Activated CD4-positive, alpha-beta T cell treated with anti-CD3 and anti-CD28 coated beads for 36 hours (primary cell): ENCODE data around the gene MYBPC1. TPM values are rescaled to one million over a fixed set of nuclear protein-coding genes. Genes with fewer than 3 reads are reported as not detected.
A peak's percentile ranks its signal among the peaks of the same experiment; 100 is the strongest.
"Not testable (repeated sequence)": the region's sequence is repeated elsewhere in the genome, so short reads cannot be mapped to it uniquely, and the experiment has no call there.

Experiments used
- ATAC-seq: fragments of 200-7000 bp; cut with Tn5 transposase; one replicate; pipeline ENCODE4 v1.10.0; 2021; ENCODE audit warnings: mild to moderate bottlenecking, moderate library complexity
- CTCF ChIA-PET: fragments of 350-600 bp; sonication (Branson Sonifier 250); formaldehyde crosslinking; loops from one replicate; lab custom pipeline; 2021; ENCODE audit warnings: antibody characterized with exemption; lab: Charles Lee
- POLR2A ChIA-PET: fragments of 350-600 bp; sonication (Branson Sonifier 250); formaldehyde crosslinking; loops from one replicate; lab custom pipeline; 2021; ENCODE audit warnings: antibody characterized with exemption, inconsistent platforms; lab: Charles Lee
- DNase-seq: peaks from one replicate; pipeline ENCODE4 v3.0.0-alpha.2; 2020
- H3K27ac Mint-ChIP-seq: one replicate; pipeline ENCODE4 v1.8.0; 2021; ENCODE audit warnings: mixed read lengths
- H3K27me3 Mint-ChIP-seq: one replicate; pipeline ENCODE4 v1.8.0; 2021; ENCODE audit warnings: mixed read lengths
- H3K36me3 Mint-ChIP-seq: one replicate; pipeline ENCODE4 v1.8.0; 2021; ENCODE audit warnings: low read depth, mixed read lengths
- H3K4me1 Mint-ChIP-seq: one replicate; pipeline ENCODE4 v1.8.0; 2021; ENCODE audit warnings: mixed read lengths
- H3K4me3 Mint-ChIP-seq: one replicate; pipeline ENCODE4 v1.8.0; 2021; ENCODE audit warnings: mild to moderate bottlenecking, moderate library complexity, mixed read lengths
- H3K9me3 Mint-ChIP-seq: one replicate; pipeline ENCODE4 v1.8.0; 2021; ENCODE audit warnings: low read depth, mixed read lengths
- intact Hi-C, 2 experiments: fragments of 100-400 bp; cut with DNase I in 1 of 2; cut with micrococcal nuclease in 1 of 2; formaldehyde crosslinking; loops; one replicate each; pipeline versions ENCODE4 v1.14.2 to v1.15.1; 2022 to 2024; cut with DNase I, micrococcal nuclease
- total RNA-seq, 2 experiments: library from RNA; stranded (reverse); gene quantifications; one replicate each; pipeline ENCODE4 v1.2.3, GENCODE V29; 2021

MYBPC1 gene, protein sequence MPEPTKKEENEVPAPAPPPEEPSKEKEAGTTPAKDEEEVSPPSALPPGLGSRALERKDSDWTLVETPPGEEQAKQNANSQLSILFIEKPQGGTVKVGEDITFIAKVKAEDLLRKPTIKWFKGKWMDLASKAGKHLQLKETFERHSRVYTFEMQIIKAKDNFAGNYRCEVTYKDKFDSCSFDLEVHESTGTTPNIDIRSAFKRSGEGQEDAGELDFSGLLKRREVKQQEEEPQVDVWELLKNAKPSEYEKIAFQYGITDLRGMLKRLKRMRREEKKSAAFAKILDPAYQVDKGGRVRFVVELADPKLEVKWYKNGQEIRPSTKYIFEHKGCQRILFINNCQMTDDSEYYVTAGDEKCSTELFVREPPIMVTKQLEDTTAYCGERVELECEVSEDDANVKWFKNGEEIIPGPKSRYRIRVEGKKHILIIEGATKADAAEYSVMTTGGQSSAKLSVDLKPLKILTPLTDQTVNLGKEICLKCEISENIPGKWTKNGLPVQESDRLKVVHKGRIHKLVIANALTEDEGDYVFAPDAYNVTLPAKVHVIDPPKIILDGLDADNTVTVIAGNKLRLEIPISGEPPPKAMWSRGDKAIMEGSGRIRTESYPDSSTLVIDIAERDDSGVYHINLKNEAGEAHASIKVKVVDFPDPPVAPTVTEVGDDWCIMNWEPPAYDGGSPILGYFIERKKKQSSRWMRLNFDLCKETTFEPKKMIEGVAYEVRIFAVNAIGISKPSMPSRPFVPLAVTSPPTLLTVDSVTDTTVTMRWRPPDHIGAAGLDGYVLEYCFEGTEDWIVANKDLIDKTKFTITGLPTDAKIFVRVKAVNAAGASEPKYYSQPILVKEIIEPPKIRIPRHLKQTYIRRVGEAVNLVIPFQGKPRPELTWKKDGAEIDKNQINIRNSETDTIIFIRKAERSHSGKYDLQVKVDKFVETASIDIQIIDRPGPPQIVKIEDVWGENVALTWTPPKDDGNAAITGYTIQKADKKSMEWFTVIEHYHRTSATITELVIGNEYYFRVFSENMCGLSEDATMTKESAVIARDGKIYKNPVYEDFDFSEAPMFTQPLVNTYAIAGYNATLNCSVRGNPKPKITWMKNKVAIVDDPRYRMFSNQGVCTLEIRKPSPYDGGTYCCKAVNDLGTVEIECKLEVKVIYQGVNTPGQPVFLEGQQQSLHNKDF
- not detected for total RNA-seq

DNA sequence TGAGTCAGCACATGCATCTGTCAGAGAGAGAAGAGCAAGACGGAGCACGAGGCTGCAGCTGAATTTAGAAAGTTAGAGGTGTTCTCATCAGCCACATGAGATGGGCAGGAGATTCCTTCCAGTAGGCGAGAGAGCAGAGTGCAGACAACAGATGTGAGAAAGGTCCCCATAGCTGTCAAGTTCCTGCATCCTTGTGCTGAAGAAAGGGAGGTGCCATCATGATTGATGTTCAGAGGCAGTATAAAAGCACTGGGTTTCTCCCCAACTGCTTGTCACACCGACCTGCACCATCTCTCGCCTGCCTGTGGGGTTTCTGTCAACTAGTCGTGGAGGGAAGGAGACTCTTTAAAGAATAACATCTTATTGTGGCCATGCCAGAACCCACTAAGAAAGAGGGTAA lies at the start of gene MYBPC1:
Gene MYBPC1 (plus strand): TSS at position 272 of the 400 bp plus-strand sequence. CDS start 100 bp downstream, at position 372.
- no peak for DNase-seq
- intact Hi-C loops, result no loop called here
- no peak within 1 kb of the TSS for H3K4me3 Mint-ChIP-seq
- H3K9me3 Mint-ChIP-seq, result no peaks in the 10 kb centered on the region
- H3K27me3 Mint-ChIP-seq, result peaks cover 2% of the 10 kb centered on the region
- H3K36me3 Mint-ChIP-seq, result no peaks in the 10 kb centered on the region
- H3K4me1 Mint-ChIP-seq, result no peaks in the 10 kb centered on the region
- no peak for ATAC-seq
- POLR2A ChIA-PET, result no interaction called here
- CTCF ChIA-PET, result interaction anchor here (0.8 kb wide), 1 partner anchor 12 kb away, joined by 3 read pairs; no protein-coding TSS in a partner anchor
- no peak within 1 kb of the TSS for H3K27ac Mint-ChIP-seq

- ChIA-PET CTCF (interaction anchor here (0.8 to 1.0 kb wide), 2 partner anchors 11 to 12 kb away, joined by 3 read pairs; no protein-coding TSS in a partner anchor), POLR2A (no interaction called here)
- H3K27me3 Mint-ChIP-seq, result peaks cover 6% of the 10 kb centered on the region
- no peak overlapping the region for H3K4me3 Mint-ChIP-seq
- ATAC-seq (no peak), DNase-seq (no peak)
- H3K4me1 Mint-ChIP-seq, result no peaks in the 10 kb centered on the region
- H3K27ac Mint-ChIP-seq, result no peak overlapping the region
- intact Hi-C loops, result no loop called here
- no peaks in the 10 kb centered on the region for H3K9me3 Mint-ChIP-seq
- H3K36me3 Mint-ChIP-seq, result no peaks in the 10 kb centered on the region
Measured at GRCh38 chr12:101551362-101552114, 43.2 kb upstream of the MYBPC1 start.

DNA sequence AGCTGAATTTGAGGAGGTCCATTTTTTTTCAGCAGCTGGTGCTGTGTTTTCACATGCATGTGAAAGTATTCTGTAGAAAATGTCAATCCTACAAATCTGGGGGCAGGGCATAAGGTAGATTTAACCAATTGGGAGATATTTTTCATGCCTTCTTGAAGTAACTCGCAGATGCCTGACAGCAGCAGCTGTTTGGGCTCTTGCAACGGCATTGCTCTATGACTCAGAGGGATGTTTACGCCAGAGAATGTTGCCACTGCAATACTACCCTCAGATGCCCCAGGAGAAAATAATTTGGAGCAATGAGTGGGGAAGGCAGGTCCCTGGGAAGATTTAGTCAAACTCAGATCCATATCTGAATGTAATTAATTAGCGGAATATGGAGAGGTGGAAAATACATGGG lies 42.5 kb upstream of the MYBPC1 start:
- Mint-ChIP-seq H3K36me3 (no peaks in the 10 kb centered on the region), H3K27ac (no peak overlapping the region), H3K27me3 (peaks cover 6% of the 10 kb centered on the region), H3K4me3 (no peak overlapping the region), H3K4me1 (no peaks in the 10 kb centered on the region), H3K9me3 (no peaks in the 10 kb centered on the region)
- intact Hi-C loops, result no loop called here
- CTCF ChIA-PET, result interaction anchor here (1.0 kb wide), 1 partner anchor 11 kb away, joined by 3 read pairs; no protein-coding TSS in a partner anchor
- POLR2A ChIA-PET, result no interaction called here
- DNase-seq (no peak), ATAC-seq (no peak)

DNA sequence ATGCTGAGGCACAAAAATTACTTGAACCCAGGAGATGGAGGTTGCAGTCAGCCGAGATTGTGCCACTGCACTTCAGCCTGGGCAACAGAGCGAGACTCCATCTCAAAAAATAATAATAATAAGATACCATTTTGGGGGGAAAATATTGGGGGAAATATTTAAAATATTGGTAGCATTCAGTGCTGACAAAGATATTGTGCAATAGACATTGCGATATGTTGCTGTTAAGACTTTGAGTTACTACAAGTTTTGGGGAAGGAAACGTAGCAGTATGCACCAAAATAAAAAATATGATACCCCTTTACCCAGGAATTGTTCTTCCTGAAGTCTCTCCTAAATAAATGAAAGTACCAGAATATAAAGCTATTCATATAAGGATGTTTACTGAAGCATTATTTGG lies 37.7 kb upstream of the MYBPC1 start:
- intact Hi-C loops, result no loop called here
- Mint-ChIP-seq H3K27me3 (peaks cover 8% of the 10 kb centered on the region), H3K27ac (no peak overlapping the region), H3K36me3 (no peaks in the 10 kb centered on the region), H3K4me1 (no peaks in the 10 kb centered on the region), H3K4me3 (no peak overlapping the region), H3K9me3 (no peaks in the 10 kb centered on the region)
- ChIA-PET POLR2A (no interaction called here), CTCF (no interaction called here)
- ATAC-seq, result no peak
- DNase-seq, result no peak

- H3K36me3 Mint-ChIP-seq, H3K9me3 Mint-ChIP-seq, POLR2A ChIA-PET, H3K4me3 Mint-ChIP-seq, H3K27ac Mint-ChIP-seq, ATAC-seq, DNase-seq, H3K4me1 Mint-ChIP-seq, intact Hi-C loops, CTCF ChIA-PET: not testable (repeated sequence)
- H3K27me3 Mint-ChIP-seq, result peaks cover 10% of the 10 kb centered on the region
Measured at GRCh38 chr12:101558726-101559125, 36.0 kb upstream of the MYBPC1 start.

GRCh38 chr12:101563212-101563611 lies 31.6 kb upstream of the MYBPC1 start:
- Mint-ChIP-seq H3K27me3 (peaks cover 10% of the 10 kb centered on the region), H3K27ac (no peak overlapping the region), H3K9me3 (no peaks in the 10 kb centered on the region), H3K4me3 (no peak overlapping the region), H3K36me3 (peaks cover 2% of the 10 kb centered on the region), H3K4me1 (peaks cover 14% of the 10 kb centered on the region)
- no peak for DNase-seq
- ChIA-PET POLR2A (no interaction called here), CTCF (interaction anchor here (0.6 to 1.5 kb wide), 3 partner anchors 11 to 603 kb away, joined by 3 read pairs; no protein-coding TSS in a partner anchor)
- intact Hi-C loops, result loop anchor here in 1 of 2 experiments (10.0 kb wide), 1 partner anchor 272 kb away; the partner anchor contains the start of gene GNPTAB
- ATAC-seq, result no peak

- ChIA-PET CTCF (no interaction called here), POLR2A (no interaction called here)
- H3K27me3 Mint-ChIP-seq, result peaks cover 14% of the 10 kb centered on the region
- H3K4me3 Mint-ChIP-seq, result no peak overlapping the region
- no peak overlapping the region for H3K27ac Mint-ChIP-seq
- H3K4me1 Mint-ChIP-seq, result peaks cover 14% of the 10 kb centered on the region
- ATAC-seq (no peak), DNase-seq (peak; percentile 6)
- intact Hi-C loops, result loop anchor here in 1 of 2 experiments (10.0 kb wide), 1 partner anchor 270 kb away; the partner anchor contains the start of gene GNPTAB
- H3K36me3 Mint-ChIP-seq, result peaks cover 2% of the 10 kb centered on the region
- no peaks in the 10 kb centered on the region for H3K9me3 Mint-ChIP-seq
Measured at GRCh38 chr12:101564912-101565311, 29.9 kb upstream of the MYBPC1 start.

DNA sequence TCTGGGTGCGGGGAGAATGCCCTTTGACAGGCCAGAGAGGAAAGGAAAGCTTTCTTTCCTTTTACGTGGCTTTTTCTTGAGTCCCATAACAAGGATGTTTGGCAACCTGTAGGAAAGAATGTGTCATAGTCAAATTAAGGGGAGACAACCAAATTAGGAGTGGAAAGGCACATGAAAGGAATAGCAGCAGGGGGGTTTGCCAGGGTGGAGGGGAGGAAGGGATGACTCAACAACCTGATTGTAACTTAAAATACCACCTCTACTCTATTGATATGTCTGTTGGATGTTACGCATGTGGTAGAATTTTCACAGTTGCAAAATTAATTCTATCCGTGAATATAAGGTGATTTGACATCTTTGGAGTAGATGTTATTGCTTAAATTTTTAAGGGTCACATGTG lies 28.5 kb upstream of the MYBPC1 start:
- Mint-ChIP-seq H3K4me3 (no peak overlapping the region), H3K36me3 (peaks cover 2% of the 10 kb centered on the region), H3K27ac (peak overlapping the region; percentile 62), H3K9me3 (no peaks in the 10 kb centered on the region), H3K27me3 (peaks cover 16% of the 10 kb centered on the region), H3K4me1 (peaks cover 16% of the 10 kb centered on the region)
- CTCF ChIA-PET, result no interaction called here
- ATAC-seq (peak; percentile 83), DNase-seq (peak; percentile 47)
- POLR2A ChIA-PET, result no interaction called here
- intact Hi-C loops, result loop anchor here in 1 of 2 experiments (2.0 to 10.0 kb wide), 2 partner anchors 76 to 268 kb away; partner anchors contain the start of gene GNPTAB

GRCh38 chr12:101567918-101568317 lies 26.9 kb upstream of the MYBPC1 start:
- no peak overlapping the region for H3K27ac Mint-ChIP-seq
- ATAC-seq (no peak), DNase-seq (no peak)
- peaks cover 14% of the 10 kb centered on the region for H3K27me3 Mint-ChIP-seq
- CTCF ChIA-PET, result no interaction called here
- H3K4me1 Mint-ChIP-seq, result peaks cover 16% of the 10 kb centered on the region
- intact Hi-C loops, result loop anchor here in 1 of 2 experiments (2.0 to 10.0 kb wide), 2 partner anchors 77 to 267 kb away; partner anchors contain the start of gene GNPTAB
- no peaks in the 10 kb centered on the region for H3K9me3 Mint-ChIP-seq
- H3K36me3 Mint-ChIP-seq, result peaks cover 2% of the 10 kb centered on the region
- POLR2A ChIA-PET, result no interaction called here
- no peak overlapping the region for H3K4me3 Mint-ChIP-seq

GRCh38 chr12:101570047-101570446 lies 24.7 kb upstream of the MYBPC1 start:
- Mint-ChIP-seq H3K9me3 (no peaks in the 10 kb centered on the region), H3K4me3 (no peak overlapping the region), H3K36me3 (peaks cover 2% of the 10 kb centered on the region), H3K4me1 (peaks cover 16% of the 10 kb centered on the region), H3K27ac (no peak overlapping the region), H3K27me3 (peaks cover 7% of the 10 kb centered on the region)
- DNase-seq (no peak), ATAC-seq (no peak)
- ChIA-PET CTCF (no interaction called here), POLR2A (no interaction called here)
- intact Hi-C loops, result loop anchor here in 1 of 2 experiments (5.0 kb wide), 1 partner anchor 187 kb away; no protein-coding TSS in a partner anchor
